GM18511 (cell line): ENCODE results near the gene CES4A.

Source experiments
- ATAC-seq: cut with Tn5 transposase; IDR thresholded peaks from one replicate; pipeline ENCODE4 v1.9.1; 2021; ENCODE audit warnings: mild to moderate bottlenecking, moderate library complexity; ENCODE audit not compliant: unreplicated experiment

The CES4A gene

GRCh38 chr16:67017810-67018488, 29.6 kb downstream of the CES4A start:
- peak; percentile 88 for ATAC-seq

GRCh38 chr16:67019171-67019570, 30.8 kb downstream of the CES4A start:
- no peak for ATAC-seq

- ATAC-seq, result no peak
Observed at GRCh38 chr16:67021321-67021720, 32.9 kb downstream of the CES4A start.

DNA sequence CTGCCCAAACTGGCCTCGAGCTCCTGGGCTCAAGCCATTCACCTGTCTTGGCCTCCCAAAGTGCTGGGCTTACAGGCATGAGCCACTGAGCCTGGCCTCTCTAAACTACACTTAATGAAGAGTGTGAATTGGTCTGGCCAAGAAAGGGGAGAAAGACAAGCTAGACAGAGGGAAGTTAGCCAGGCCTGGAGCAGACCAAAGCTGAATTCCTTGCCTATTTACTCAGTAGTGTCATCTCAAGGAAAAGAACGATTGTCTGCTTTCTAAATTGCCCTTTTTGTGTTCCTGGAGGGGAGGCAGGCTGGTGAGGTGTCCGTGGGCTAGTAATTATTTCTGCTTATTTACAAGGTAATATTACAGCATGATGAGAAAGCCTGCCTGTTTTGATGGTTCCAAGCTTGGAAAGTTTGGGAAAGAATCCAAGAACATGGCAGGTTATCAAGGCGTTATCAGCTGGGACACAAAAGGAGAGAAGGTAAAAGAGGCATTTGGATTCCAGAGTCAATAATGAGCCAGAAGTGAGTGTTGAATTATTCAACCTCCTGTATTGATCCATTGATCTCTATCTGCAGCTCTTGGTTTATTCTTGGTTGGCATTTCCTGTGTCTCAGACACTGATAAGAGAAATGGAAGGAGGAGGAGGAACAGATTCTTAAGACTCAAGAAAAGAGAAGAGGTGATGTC, 34.3 kb downstream of the CES4A start:
- no peak for ATAC-seq

DNA sequence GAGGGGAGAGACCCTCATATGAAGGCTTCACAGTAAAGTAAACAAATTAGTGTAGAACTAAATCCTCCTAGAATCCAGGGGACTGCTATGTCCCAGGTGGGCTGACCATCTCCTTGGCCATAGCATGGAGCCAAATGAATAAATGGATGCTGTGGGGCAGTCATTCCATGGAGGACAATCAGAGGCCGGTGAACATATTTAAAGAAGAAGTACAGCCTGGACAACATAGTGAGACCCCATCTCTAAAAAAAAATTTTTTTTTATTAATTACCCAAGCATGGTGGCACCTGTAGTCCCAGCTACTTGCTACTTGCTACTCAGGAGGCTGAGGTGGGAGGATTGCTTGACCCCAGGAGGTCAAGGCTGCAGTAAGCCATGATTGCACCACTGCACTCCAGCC, 35.3 kb downstream of the CES4A start:
- no peak for ATAC-seq

DNA sequence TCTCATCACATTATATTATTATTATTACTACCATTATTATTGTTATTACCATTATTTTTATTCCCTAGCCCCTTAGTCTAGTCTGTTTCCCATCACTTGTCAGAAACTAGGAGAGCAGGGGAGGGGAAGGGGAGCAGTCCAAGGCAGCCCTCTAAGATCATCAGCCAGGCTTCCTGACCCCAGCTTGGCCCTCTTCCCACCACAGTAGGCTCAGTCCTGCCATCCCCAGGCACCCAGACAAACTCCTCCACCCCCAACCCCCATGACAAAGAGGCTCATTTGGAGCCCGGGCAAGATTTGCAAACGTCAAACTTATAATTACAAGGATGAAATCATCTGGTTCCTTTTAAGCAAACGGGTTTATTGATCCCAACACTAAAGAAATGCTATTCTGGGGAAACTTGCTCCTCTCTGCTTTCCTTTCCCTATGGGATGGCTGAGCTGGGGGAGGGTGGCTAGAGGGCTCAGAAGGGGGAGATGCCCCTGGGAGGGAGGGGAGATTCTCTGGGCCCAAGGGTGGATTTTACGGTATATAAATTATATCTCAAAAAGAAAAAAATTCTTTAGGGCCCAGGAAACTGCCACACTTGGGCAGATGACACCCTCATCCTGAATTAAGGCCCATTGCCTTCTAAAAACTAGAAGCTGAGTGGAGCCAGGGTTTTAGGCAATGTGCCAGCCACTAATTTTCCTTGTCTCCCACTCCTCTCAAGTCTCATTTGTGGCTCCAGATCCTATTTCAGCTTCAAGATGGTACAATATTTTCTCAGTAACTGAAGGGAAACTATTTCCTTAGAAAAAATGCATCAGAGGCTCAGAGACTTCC, 36.2 kb downstream of the CES4A start:
- no peak for ATAC-seq

GRCh38 chr16:67025210-67025550, 36.8 kb downstream of the CES4A start:
- ATAC-seq, result no peak

GRCh38 chr16:67026570-67026969, 38.2 kb downstream of the CES4A start:
- no peak for ATAC-seq

GRCh38 chr16:67027046-67027445, 38.7 kb downstream of the CES4A start:
- ATAC-seq, result no peak

DNA sequence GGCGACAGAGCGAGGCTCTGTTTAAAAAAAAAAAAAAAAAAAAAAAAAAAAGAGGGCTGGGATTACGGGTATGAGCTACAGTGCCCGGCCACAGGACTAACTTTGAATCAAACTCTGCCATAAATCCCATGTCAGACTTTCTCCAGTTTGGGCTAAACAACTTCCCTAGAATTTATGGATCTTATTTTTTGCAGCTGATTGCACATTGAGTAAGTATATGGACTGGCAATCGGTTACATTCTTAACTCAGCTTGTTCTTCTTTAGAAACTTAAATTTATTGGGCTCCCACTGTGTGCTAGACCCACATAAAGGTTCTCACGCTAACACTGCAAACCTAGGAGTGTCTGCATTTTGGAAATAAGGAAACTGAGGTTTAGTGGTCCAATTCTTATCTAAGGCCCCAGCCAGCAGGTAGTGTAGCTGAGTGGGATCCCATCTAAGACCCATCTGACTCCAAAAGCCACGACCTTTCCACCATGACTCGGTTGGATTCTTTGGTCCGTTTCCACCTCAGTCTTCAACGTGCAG, 39.8 kb downstream of the CES4A start:
- ATAC-seq, result no peak

DNA sequence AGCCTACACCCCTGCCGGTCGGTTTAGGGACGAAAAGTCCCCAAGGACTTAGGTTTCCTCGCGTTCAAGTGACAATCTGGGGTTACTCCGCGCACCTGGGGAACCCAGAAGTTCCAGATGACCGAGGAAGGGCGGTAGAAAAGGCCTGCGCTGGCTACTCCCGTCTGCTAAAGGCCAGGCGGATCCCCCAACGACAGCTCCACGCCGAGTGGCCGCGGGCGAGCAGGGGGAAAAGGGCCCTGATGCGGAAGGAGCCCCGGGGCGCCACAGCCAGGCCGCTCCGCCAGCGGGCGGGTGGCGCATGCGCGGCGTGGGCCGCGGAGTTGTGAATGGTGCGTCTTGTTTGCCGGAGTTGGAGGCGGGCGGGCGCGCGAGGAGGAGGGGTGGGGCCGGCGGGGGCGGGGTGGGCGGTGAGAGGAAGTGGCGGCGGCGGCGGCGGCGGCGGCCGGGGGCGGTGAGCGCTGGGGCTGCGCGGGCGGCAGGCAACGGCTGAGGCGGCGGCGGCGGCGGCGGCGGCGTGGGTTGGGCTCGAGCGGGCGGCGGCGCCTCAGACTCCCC, 40.4 kb downstream of the CES4A start, which contains the start of gene CBFB:
Gene CBFB (plus strand): TSS at position 454 of the 558 bp plus-strand sequence. CDS start 259 bp downstream, outside the sequence.
- peak; percentile 87 for ATAC-seq

GRCh38 chr16:67029254-67030096, 41.1 kb downstream of the CES4A start:
- ATAC-seq, result peak; percentile 45

DNA sequence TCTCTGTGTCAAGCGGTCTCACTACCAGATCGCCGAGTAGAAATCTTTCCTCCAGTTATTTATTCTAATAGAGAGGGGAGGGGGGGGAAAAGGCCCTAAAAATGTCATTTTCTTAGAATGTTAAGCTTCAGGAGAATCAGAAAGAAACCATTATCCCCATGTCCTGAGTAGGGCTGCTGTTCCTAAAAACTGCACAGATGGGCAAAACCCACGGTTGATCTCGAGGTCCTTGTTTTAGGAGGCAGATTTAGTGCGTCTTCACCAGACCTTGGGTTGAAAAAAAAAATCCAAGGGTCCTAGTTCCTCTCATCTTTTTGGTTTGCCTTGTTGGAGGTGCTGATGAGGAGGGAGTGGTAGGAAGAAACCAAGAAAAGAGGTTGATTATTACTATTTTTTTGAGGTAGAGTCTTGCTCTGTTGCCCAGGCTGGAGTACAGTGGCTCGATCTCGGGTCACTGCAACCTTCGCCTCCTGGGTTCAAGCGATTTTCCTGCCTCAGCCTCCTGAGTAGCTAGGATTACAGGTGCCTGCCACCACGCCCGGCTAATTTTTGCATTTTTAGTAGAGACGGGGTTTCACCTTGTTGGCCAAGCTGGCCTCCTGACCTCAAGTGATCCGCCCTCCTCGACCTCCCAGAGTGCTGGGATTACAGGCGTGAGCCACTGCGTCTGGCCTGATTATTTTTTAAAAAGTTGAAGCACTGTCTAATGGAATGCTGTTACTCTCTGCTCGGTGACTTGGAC, 42.0 kb downstream of the CES4A start:
- no peak for ATAC-seq

- ATAC-seq, result no peak
Observed at GRCh38 chr16:67034487-67034886, 46.1 kb downstream of the CES4A start.

GRCh38 chr16:67035364-67035763, 47.0 kb downstream of the CES4A start:
- ATAC-seq, result no peak

- no peak for ATAC-seq
Observed at GRCh38 chr16:67036323-67036741, 47.9 kb downstream of the CES4A start.

GRCh38 chr16:67039260-67040020, 51.1 kb downstream of the CES4A start:
- no peak for ATAC-seq

GRCh38 chr16:67040166-67040565, 51.8 kb downstream of the CES4A start:
- no peak for ATAC-seq

GRCh38 chr16:67040906-67041305, 52.5 kb downstream of the CES4A start:
- ATAC-seq, result no peak
